SJCRH30 (cell line): Measurements from ENCODE around the gene OR11L1. TPM values are rescaled to one million over a fixed set of nuclear protein-coding genes. Genes with fewer than 3 reads are reported as not detected.

Source experiments
- DNase-seq, 2 experiments: peaks; one replicate each; pipeline ENCODE4 v3.0.0-alpha.2; 2015 to 2020
- H3K27ac ChIP-seq: fragments of 250-450 bp; sonication (Bioruptor Pico); 2 replicates; pipeline ENCODE4 v1.5.1; 2020; ENCODE audit warnings: mild to moderate bottlenecking, moderate library complexity
- H3K27me3 ChIP-seq: fragments of 250-450 bp; sonication (Bioruptor Pico); 2 replicates; pipeline ENCODE4 v1.5.1; 2020; ENCODE audit warnings: mild to moderate bottlenecking, moderate library complexity
- H3K36me3 ChIP-seq: fragments of 250-450 bp; sonication (Bioruptor Pico); 2 replicates; pipeline ENCODE4 v1.5.1; 2020; ENCODE audit warnings: mild to moderate bottlenecking, moderate library complexity
- H3K4me1 ChIP-seq: fragments of 250-450 bp; sonication (Bioruptor Pico); 2 replicates; pipeline ENCODE4 v1.5.1; 2020; ENCODE audit warnings: mild to moderate bottlenecking, moderate library complexity
- H3K4me3 ChIP-seq: fragments of 250-450 bp; sonication (Bioruptor Pico); 2 replicates; pipeline ENCODE4 v1.5.1; 2020; ENCODE audit warnings: mild to moderate bottlenecking, moderate library complexity
- H3K9me3 ChIP-seq: fragments of 250-450 bp; sonication (Bioruptor Pico); replicated peaks from 2 replicates; pipeline ENCODE4 v1.5.1; 2020; ENCODE audit warnings: mild to moderate bottlenecking, moderate library complexity
- total RNA-seq: library from RNA; depleted of rRNA; stranded (reverse); fragments of >200 nt; shearing (Covaris generic); gene quantifications from 2 replicates; pipeline ENCODE4 v1.2.3, GENCODE V29; 2014; rRNA removed

The OR11L1 gene
- total RNA-seq, 1 experiment from 2014 or later: not detected

DNA sequence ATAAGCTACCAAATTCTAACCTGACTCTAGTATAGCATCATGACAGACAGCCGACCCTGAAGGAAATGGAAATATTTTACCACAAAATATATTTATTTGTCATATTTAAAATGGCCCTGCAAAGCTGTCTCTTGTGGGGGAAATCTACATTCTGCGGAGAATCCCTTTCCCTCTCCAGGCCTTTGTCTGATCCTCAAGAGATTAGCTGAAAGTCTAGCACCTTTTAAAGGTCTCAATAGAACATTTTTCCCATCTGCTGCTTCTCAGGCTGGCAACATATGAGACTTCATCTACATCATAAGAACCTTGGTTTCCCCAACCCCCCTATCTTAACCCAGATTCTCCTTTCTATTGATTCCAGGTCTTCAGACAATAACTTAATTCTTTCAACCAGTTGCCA is 1.7 kb upstream of the OR11L1 start:
- Histone ChIP-seq H3K4me3 (no peak overlapping the region), H3K9me3 (no peaks in the 10 kb centered on the region), H3K27ac (no peak overlapping the region), H3K4me1 (peaks cover 7% of the 10 kb centered on the region), H3K36me3 (no peaks in the 10 kb centered on the region), H3K27me3 (no peaks in the 10 kb centered on the region)
- DNase-seq: no peak

GRCh38 chr1:247840818-247841217 is 878 bp downstream of the OR11L1 start:
- Histone ChIP-seq H3K4me1 (peaks cover 7% of the 10 kb centered on the region), H3K36me3 (no peaks in the 10 kb centered on the region), H3K27ac (0 out of 2 replicates have a peak overlapping the region, but pooled peaks have one; percentile 10), H3K9me3 (no peaks in the 10 kb centered on the region), H3K27me3 (no peaks in the 10 kb centered on the region), H3K4me3 (no peak overlapping the region)
- DNase-seq: peak; percentile 11 to 51

DNA sequence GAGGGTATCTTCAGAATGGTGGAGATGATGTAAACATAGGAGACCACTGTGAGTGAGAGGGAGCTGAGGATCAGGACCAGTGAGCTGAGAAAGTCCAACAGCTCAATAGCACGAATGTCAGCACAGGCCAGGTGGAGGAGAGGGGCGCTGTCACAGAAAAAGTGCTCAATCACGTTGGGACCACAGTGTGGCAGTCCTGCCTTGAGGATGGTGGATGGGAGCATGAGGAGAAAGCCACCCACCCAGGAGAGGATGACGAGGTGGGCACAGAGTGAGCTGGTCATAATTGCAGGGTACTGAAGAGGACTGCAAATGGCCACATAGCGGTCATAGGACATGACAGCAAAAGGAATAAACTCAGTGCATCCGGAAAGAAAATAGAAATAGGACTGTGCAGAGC is 8.1 kb downstream of the OR11L1 start:
- Histone ChIP-seq H3K27me3 (no peaks in the 10 kb centered on the region), H3K36me3 (no peaks in the 10 kb centered on the region), H3K9me3 (no peaks in the 10 kb centered on the region), H3K4me3 (no peak overlapping the region), H3K4me1 (no peaks in the 10 kb centered on the region), H3K27ac (no peak overlapping the region)
- no peak for DNase-seq

- peak in 1 of 2 experiments; percentile 2 for DNase-seq
- Histone ChIP-seq H3K27ac (no peak overlapping the region), H3K4me3 (no peak overlapping the region), H3K27me3 (no peaks in the 10 kb centered on the region), H3K9me3 (no peaks in the 10 kb centered on the region), H3K4me1 (no peaks in the 10 kb centered on the region), H3K36me3 (no peaks in the 10 kb centered on the region)
Observed at GRCh38 chr1:247829656-247830055, 12.0 kb downstream of the OR11L1 start.

DNA sequence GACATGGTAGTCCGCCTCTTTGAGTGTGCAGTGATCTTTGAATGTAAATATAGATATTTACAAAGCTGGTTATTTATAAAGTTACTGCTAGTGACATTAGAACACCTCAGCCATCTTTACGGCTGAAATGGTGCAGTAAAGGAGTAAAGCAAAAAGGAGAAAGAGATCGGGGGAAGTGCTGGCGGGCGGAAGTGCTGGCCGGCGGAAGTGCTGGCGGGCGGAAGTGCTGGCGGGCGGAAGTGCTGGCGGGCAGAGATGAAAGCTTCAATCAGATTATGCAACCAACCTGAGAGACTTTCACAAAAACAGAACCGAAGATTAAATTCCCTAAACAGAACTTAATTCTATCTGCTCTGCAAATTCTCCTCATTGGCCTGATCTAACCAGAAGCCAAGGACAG is 16.3 kb downstream of the OR11L1 start:
- H3K27me3 ChIP-seq: no peaks in the 10 kb centered on the region
- no peak overlapping the region for H3K4me3 ChIP-seq
- no peaks in the 10 kb centered on the region for H3K4me1 ChIP-seq
- no peaks in the 10 kb centered on the region for H3K9me3 ChIP-seq
- DNase-seq: no peak
- no peaks in the 10 kb centered on the region for H3K36me3 ChIP-seq
- H3K27ac ChIP-seq: no peak overlapping the region

- H3K36me3 ChIP-seq: no peaks in the 10 kb centered on the region
- no peaks in the 10 kb centered on the region for H3K9me3 ChIP-seq
- H3K27ac ChIP-seq: no peak within 1 kb of the TSS
- H3K27me3 ChIP-seq: no peaks in the 10 kb centered on the region
- H3K4me3 ChIP-seq: no peak within 1 kb of the TSS
- DNase-seq: no peak
- no peaks in the 10 kb centered on the region for H3K4me1 ChIP-seq
Observed at GRCh38 chr1:247824023-247824422, 17.7 kb downstream of the OR11L1 start, which contains the start of gene OR14A16. TSS of gene OR14A16 (minus strand) at chr1:247824119. CDS start at chr1:247815729, 8,390 bp downstream.

DNA sequence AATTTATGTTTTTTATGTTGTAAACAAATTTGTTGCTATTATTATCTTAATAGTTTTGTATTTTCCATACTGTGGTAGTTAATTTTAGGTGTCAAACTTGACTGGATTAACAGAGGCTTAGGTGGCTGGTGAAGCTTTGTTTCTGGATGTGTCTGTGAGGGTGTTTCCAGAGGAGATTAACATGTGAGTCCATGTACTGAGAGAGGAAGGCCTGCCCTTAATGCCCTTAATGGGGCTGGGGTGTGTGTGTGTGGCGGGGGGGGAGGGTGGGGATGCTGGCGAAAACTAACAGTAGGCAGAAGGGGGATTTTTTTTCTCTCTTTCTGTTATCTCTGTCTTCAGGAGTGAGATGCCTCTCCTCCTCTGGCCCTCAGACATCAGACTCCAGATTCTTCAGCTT is 19.6 kb downstream of the OR11L1 start:
- Histone ChIP-seq H3K4me1 (no peaks in the 10 kb centered on the region), H3K27me3 (no peaks in the 10 kb centered on the region), H3K36me3 (no peaks in the 10 kb centered on the region), H3K4me3 (no peak overlapping the region), H3K27ac (no peak overlapping the region), H3K9me3 (no peaks in the 10 kb centered on the region)
- DNase-seq: no peak

- Histone ChIP-seq H3K9me3 (no peaks in the 10 kb centered on the region), H3K4me3 (no peak overlapping the region), H3K4me1 (no peaks in the 10 kb centered on the region), H3K27ac (no peak overlapping the region), H3K27me3 (no peaks in the 10 kb centered on the region), H3K36me3 (no peaks in the 10 kb centered on the region)
- no peak for DNase-seq
Observed at GRCh38 chr1:247812637-247813036, 29.1 kb downstream of the OR11L1 start.

DNA sequence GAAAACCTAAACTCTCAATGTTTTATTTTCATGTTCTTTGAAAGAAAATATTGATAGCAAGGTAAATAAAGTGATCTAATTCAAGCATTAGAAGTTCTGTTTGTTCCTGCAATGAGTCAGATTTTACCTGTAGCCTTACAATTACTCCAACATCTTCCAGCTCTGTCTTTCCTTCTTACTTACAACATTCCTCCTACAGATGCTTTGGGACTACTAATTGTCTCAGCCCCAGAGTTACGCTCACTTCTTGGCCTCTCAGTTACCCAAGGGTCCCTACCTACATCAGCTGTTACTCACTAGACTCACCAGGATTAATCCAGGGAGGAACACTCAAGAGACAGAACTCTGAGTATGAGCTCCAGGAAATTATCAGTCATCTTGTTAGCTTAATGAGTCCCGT is 44.2 kb downstream of the OR11L1 start:
- Histone ChIP-seq H3K9me3 (no peaks in the 10 kb centered on the region), H3K27me3 (no peaks in the 10 kb centered on the region), H3K27ac (no peak overlapping the region), H3K4me3 (no peak overlapping the region), H3K4me1 (no peaks in the 10 kb centered on the region), H3K36me3 (no peaks in the 10 kb centered on the region)
- no peak for DNase-seq

Other genes starting within 250 kb of the OR11L1 start
- gene OR2G3, start 236.3 kb downstream of the OR11L1 start, total RNA-seq: not detected in 2 replicates
- not detected in 2 replicates for gene OR13G1, start 162.2 kb downstream of the OR11L1 start, total RNA-seq
- gene OR6F1, start 125.2 kb downstream of the OR11L1 start, total RNA-seq: not detected in 2 replicates
- gene OR14K1, start 103.3 kb downstream of the OR11L1 start, total RNA-seq: not detected in 2 replicates
- gene OR14A2, start 93.8 kb downstream of the OR11L1 start, total RNA-seq: not detected in 2 replicates
- gene OR1C1, start 81.3 kb downstream of the OR11L1 start, total RNA-seq: not detected in 2 replicates
- not detected in 2 replicates for gene OR14A16, start 17.8 kb downstream of the OR11L1 start, total RNA-seq
- gene TRIM58, start 15.3 kb upstream of the OR11L1 start, total RNA-seq: not detected in 2 replicates
- gene OR2W3, start 53.7 kb upstream of the OR11L1 start, total RNA-seq: not detected in 2 replicates
- gene OR2T8, start 78.4 kb upstream of the OR11L1 start, total RNA-seq: not detected in 2 replicates
- gene OR2AJ1, start 83.0 kb upstream of the OR11L1 start, total RNA-seq: not detected in 2 replicates
- not detected in 2 replicates for gene OR2L8, start 107.0 kb upstream of the OR11L1 start, total RNA-seq
- gene OR2AK2, start 123.3 kb upstream of the OR11L1 start, total RNA-seq: not detected in 2 replicates
- gene OR2L5, start 171.8 kb upstream of the OR11L1 start, total RNA-seq: not detected in 2 replicates
- not detected in 2 replicates for gene OR2L2, start 188.2 kb upstream of the OR11L1 start, total RNA-seq
- not detected in 2 replicates for gene OR2L3, start 204.9 kb upstream of the OR11L1 start, total RNA-seq